ENCODE results near the gene MUC6.
A peak's percentile ranks its signal among the peaks of the same experiment; 100 is the strongest.

Gene MUC6, protein sequence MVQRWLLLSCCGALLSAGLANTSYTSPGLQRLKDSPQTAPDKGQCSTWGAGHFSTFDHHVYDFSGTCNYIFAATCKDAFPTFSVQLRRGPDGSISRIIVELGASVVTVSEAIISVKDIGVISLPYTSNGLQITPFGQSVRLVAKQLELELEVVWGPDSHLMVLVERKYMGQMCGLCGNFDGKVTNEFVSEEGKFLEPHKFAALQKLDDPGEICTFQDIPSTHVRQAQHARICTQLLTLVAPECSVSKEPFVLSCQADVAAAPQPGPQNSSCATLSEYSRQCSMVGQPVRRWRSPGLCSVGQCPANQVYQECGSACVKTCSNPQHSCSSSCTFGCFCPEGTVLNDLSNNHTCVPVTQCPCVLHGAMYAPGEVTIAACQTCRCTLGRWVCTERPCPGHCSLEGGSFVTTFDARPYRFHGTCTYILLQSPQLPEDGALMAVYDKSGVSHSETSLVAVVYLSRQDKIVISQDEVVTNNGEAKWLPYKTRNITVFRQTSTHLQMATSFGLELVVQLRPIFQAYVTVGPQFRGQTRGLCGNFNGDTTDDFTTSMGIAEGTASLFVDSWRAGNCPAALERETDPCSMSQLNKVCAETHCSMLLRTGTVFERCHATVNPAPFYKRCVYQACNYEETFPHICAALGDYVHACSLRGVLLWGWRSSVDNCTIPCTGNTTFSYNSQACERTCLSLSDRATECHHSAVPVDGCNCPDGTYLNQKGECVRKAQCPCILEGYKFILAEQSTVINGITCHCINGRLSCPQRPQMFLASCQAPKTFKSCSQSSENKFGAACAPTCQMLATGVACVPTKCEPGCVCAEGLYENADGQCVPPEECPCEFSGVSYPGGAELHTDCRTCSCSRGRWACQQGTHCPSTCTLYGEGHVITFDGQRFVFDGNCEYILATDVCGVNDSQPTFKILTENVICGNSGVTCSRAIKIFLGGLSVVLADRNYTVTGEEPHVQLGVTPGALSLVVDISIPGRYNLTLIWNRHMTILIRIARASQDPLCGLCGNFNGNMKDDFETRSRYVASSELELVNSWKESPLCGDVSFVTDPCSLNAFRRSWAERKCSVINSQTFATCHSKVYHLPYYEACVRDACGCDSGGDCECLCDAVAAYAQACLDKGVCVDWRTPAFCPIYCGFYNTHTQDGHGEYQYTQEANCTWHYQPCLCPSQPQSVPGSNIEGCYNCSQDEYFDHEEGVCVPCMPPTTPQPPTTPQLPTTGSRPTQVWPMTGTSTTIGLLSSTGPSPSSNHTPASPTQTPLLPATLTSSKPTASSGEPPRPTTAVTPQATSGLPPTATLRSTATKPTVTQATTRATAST (N-terminal part only)

DNA sequence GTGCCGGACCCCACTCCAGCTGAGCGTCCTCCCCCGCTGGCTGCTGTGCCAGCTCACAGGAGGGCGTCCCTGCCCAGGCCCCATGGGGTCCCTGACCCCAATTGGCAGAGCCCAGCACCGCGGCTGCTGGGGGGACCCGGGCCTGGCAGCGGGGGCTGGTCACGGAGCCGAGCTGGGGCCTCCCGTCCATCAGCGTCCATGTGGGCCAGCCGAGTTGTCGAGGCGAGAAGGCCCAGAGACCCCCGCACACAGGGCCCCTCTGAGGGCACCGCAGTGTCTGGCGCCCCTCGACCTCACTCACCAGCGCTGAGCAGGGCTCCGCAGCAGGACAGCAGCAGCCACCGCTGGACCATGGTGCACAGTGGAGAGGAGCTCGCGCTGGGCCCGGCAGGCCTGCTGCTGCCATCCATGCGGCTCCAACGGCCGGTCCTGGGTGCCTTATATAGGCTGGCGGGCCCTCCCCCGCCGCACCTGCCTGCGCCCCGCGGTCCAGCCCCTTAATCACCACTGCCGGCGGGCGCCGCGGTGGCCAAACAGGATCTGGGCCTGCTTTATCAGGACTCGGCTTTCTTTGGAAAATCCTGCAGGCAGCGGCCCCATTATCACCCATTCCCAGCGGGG, at the start of gene MUC6:
Gene MUC6 (minus strand): TSS at position 416 of the 621 bp plus-strand sequence. CDS start 63 bp downstream, at position 353.
- no peak for DNase-seq

DNA sequence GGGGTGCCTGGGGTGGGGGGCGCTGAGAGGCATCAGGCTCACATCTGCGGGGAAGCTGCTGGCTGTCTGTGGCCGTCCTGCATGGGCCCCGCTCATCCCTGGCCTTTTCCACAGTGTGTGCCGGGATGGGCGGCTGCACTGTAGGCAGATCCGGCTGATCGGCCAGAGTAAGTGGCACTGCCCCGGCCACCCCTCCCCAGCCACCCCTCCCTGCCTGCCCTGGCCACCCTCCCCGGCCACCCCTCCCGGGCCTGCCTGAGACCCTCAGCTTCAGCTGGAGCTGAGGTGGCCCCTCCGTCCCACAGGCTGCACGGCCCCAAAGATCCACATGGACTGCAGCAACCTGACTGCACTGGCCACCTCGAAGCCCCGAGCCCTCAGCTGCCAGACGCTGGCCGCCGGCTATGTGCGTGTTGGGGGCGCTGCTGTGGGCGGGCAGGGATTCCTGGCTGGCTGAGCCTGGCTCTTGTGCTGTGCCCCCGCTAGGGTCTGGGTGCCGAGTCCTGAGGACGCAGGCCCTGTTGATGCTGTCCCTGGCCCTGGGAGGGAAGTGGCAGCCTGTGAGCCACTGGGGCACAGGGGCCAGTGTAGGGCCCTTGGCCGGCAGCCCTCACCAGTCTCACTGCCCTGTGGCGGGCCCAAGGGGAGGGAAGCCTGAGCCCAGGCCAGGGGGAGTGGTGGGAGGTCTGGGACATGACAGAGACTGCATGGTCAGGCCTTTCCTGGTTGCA, 49.1 kb upstream of the MUC6 start:
- no peak for DNase-seq

DNA sequence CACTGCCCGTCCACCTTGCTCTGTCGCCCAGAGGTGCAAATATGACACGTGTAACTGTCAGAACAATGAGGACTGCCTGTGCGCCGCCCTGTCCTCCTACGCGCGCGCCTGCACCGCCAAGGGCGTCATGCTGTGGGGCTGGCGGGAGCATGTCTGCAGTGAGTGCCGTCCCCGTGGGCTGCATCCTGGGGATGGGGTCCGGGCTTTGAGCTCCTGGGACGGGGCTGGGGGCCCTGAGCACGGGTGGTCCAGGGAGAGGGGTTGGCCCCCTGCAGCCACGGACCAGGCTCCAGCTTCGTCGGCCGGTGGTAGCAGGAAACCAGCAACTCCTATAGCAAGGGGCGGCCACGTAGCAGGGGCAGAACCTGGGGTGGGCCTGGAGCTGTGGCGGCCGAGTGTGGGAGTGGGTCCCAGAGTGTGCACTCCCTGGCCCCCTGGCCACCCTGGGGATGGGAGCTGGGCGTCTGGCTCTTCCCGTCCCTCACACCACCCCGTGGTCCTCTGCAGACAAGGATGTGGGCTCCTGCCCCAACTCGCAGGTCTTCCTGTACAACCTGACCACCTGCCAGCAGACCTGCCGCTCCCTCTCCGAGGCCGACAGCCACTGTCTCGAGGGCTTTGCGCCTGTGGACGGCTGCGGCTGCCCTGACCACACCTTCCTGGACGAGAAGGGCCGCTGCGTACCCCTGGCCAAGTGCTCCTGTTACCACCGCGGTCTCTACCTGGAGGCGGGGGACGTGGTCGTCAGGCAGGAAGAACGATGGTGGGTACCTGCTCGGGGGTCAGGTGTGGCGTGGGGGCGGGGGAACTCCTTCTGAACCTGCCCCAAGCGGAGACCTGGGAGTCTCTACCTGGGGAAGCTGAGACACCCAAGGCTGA, 48.3 kb upstream of the MUC6 start:
- peak; percentile 16 for DNase-seq

DNA sequence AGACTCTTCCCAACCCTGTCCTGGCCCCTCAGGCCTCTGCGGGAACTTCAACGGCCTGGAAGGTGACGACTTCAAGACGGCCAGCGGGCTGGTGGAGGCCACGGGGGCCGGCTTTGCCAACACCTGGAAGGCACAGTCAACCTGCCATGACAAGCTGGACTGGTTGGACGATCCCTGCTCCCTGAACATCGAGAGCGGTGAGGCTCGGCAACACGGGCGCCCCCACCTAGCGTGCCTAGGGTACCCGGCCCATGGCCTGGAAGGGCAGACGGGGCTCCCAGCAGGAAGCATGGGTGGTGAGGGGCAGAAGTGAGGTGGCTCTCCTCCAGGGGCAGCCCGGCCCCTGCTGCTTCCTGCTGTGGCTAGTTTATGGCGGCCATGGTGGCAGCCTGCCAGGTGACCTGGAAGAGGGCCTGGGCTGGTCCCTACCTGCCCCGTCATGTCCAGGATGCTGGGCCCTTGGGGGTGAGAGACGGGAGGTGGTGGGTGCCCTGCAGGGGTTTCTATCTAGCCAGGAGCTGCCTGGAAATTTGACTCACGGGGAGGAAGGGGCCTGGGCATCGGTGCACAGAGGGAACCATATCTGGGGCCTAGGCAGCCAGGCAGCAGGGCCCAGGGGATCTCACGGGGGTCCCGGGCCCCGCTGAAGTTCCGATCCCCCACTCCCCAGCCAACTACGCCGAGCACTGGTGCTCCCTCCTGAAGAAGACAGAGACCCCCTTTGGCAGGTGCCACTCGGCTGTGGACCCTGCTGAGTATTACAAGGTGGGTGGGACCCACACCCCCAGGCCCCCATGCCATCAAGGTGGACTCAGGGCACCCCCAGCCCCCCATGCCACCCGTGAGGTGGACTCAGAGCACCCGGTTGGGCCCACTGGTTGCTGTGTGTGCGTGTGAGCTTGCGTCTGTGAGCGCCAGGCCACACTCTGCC, 47.4 kb upstream of the MUC6 start:
- peak; percentile 29 for DNase-seq

DNA sequence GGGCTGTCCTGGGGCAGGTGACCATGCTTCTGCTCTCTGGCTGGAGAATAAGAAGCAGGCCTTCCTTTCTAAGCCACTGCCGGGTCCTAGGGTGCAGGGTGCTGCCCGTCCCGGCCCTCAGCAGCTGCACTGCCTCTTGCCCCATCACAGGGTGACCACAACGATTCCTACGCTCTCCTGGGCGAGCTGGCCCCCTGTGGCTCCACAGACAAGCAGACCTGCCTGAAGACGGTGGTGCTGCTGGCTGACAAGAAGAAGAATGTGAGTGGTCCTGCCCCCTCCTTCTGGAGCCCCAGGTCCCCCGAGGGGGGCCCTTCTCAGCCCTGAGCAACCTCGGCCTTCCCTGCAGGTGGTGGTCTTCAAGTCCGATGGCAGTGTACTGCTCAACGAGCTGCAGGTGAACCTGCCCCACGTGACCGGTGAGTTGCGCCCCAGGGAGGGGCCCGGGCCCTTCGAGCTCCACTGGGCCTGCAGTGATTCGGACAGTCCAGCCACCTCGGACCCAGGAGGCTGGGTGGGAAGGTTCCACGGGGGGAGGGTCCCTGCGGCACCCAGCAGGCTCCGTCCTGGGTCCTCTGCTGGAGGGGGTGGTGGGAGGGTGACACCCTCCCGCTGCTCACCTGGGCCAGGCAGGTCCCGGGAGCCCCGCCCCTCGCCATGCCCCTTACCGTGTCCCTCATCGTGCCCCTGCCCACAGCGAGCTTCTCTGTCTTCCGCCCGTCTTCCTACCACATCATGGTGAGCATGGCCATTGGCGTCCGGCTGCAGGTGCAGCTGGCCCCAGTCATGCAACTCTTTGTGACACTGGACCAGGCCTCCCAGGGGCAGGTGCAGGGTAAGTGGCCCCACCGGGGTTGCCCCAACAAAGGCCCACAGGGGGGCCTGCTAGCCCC, 46.5 kb upstream of the MUC6 start:
- DNase-seq: peak; percentile 29

DNA sequence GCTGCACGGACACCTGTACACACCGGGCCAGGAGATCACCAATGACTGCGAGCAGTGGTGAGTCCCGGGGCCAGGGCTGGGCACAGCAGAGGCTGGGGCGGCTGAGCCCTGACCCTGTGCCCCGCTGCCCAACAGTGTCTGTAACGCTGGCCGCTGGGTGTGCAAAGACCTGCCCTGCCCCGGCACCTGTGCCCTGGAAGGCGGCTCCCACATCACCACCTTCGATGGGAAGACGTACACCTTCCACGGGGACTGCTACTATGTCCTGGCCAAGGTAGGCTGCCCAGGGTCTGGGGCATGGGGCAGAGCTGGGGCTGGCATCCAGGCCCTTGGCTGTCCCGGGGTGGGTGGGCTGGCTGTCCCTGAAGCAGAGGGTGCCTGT, 45.8 kb upstream of the MUC6 start:
- DNase-seq: no peak

DNA sequence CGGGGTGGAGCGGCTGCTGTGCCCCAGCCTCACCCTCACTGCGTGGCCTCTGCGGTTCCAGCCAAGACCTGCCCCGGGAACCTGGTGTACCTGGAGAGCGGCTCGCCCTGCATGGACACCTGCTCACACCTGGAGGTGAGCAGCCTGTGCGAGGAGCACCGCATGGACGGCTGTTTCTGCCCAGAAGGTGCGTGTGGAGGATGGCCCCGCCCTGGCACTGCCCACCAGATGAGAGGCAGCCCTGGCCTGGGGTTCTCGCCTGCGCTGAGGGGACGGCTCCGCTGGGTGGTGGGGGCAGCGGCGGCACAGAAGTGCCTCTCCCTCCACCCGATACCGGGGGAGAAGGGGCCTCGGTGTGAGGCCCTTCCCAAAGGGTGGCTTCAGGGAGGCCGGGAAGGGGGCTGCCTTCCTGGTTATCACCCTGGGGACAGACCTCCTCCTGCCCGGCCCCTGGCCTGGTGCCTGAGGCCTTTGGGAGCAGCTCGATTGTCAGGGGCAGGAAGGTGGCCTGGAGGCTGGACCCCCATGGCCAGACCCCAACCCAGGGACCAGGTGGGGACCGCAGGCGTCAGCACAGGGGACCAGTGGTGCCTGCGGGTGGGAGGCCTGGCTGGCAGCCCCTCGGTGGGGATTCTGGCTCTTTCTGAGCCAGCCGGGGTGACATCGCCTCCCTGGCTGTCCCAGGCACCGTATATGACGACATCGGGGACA, 45.2 kb upstream of the MUC6 start:
- no peak for DNase-seq

DNA sequence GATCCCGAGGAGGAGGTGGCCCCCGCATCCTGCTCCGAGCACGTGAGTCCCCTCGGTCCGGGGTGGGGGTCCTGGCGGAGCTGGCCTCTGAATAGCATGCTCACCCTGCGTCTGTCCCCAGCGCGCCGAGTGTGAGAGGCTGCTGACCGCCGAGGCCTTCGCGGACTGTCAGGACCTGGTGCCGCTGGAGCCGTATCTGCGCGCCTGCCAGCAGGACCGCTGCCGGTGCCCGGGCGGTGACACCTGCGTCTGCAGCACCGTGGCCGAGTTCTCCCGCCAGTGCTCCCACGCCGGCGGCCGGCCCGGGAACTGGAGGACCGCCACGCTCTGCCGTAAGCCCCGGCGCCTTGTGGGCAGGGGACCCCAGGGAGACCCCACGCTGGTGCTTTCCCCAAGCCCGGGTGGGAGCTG, 41.7 kb upstream of the MUC6 start:
- no peak for DNase-seq

DNA sequence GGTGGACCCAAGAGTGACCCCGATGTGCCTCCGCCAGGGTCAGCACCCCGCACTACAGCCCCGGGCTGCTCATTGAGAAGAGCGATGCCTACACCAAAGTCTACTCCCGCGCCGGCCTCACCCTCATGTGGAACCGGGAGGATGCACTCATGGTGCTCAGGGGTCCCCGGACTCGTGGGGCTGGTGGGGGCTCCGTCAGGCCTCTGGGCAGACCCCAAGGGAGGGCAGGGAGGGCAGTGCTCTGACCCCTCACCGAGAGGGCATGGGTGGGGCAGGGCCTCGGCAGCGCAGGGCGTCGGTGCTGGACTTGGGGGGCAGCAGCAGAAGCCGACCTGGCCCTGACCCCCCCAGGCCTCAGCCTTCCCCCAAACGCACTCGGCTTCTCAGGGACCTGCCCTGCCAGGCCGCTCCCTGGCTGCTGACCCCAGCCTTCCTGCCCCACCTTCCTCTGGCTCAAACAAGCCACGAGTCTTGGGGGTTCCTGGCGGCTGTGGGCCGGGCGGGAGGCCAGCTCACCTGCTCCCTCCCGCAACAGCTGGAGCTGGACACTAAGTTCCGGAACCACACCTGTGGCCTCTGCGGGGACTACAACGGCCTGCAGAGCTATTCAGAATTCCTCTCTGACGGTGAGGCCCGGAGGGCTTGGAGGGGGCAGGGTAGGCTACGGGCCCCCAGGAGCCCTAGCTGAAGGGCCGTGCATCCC, 41.0 kb upstream of the MUC6 start:
- DNase-seq: no peak

DNA sequence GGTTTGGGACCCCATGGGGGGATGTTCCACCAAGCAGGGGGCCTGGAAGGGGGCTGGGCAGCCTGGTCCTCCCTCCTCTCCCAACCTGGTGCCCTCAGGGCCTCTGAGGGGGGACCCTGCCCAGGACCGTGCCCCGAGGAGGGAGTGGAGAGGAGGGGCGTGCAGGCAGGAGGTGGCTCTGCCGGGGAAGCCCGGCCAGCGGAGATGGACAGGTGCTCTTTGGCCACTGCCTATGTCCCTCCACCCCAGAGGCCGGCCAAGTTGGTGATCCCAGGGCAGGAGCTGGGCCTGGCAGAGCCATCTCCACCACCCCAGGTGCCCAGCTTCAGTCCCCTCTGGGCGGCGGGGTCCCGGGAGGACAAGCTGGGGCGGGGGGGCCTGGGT, 40.5 kb upstream of the MUC6 start:
- no peak for DNase-seq

DNA sequence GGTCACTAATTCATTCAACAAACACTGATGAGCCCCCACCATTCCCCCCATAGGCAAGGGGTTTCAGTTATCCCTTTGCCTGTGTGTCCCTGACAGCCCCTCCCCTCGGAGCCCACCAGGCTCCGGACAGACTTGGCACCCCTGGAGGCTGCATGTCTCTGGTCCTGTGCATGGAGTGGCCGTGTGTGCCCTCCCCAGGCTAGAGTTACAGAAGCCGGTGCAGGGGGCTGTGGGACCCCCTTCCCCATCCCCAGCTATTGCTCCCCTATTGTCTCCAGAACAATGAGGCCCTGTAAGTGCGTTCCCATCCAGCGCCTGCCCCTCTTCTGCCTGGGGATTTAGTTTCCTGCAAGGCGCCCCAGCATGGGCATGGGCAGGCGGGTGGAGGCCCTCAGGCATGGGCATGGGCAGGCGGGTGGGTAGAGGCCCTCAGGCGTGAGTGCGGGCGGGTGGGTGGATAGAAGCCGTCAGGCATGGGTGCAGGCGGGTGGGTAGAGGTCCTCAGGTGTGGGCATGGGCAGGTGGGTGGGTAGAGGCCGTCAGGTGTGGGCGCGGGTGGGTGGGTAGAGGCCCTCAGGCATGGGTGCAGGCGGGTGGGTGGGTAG, 39.6 kb upstream of the MUC6 start:
- no peak for DNase-seq

DNA sequence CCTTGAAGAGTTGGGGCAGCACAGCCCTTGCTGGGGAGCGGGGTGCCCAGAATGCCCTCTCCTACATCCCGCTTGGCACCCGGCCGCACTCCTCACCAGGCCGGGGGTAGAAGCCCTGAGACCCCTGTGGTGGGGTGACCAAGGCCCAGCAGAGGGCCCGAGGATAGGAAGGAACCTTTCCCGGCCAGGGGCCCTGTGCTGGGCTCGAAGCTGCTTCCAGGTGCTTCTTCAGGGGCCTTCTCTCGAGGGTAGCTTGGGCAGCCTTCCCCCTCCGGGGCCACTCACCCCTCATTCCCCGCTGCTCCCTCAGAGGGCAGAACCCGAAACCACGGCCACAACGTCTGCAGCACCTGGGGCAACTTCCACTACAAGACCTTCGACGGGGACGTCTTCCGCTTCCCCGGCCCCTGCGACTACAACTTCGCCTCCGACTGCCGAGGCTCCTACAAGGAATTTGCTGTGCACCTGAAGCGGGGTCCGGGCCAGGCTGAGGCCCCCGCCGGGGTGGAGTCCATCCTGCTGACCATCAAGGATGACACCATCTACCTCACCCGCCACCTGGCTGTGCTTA, 38.9 kb upstream of the MUC6 start:
- no peak for DNase-seq

DNA sequence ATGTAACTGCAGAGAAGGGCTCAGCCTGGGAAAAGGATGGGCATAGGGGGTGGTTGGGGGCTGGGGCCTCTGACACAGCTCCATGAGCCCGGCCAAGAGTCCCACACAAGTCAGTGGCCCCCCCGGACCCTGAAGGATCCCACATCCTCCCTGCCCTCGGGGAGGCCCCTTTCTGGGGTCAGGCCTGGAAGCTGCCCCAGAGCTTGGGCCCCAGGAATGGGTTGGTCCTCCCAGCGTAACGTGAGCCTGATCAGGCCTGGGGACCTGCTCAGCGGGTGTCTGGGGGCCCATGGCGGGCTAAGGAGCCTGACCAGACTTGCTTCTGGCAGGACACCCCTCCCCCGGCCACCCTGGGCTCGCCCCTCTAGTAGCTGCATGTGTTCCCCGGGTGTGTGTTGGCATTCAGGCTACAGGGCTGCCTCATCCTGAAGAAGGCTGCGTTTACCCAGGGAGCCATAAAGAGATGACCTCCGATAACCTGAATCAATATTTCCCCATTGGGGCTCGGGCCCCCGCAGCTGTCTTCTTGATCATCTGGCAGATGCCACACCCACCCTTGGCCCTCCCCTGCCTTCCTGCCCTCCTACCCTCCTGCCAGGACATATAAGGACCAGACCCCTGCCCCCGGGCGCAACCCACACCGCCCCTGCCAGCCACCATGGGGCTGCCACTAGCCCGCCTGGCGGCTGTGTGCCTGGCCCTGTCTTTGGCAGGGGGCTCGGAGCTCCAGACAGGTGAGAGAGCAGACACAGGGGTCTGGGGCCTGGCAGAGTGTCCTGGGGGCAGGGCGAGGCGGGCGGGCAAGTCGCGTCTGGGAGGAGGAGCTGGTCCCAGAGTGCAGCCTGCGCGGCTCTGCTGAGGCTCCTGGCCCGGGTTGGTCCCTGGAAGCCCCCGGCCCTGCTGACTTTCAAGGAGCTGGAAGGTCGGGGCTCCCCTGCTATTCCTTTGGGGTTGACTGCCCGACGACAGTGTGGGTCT, 38.0 kb upstream of the MUC6 start, which contains the start of gene MUC2:
Gene MUC2 (plus strand): TSS at position 631 of the 978 bp plus-strand sequence.
- peak; percentile 30 for DNase-seq

DNA sequence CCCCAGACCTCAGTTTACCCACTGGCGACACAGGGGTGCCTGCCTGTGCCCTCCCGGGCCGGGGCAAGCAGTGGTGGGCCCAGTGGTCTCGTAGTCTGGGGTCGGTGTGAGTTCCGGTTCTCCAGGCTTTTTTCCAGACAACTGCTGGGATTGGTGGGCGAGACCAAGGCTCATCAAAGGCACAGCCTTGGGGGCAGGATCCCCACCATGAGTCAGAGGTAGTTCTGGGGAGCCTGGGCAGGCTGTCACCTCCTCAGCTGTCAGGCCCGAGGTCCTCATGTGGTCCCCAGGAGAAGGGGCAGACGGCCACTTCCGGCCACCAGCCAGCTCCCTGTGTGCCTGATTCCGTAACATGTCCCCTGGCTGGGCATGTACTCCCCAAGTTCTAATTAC, 37.3 kb upstream of the MUC6 start:
- DNase-seq: peak; percentile 20

DNA sequence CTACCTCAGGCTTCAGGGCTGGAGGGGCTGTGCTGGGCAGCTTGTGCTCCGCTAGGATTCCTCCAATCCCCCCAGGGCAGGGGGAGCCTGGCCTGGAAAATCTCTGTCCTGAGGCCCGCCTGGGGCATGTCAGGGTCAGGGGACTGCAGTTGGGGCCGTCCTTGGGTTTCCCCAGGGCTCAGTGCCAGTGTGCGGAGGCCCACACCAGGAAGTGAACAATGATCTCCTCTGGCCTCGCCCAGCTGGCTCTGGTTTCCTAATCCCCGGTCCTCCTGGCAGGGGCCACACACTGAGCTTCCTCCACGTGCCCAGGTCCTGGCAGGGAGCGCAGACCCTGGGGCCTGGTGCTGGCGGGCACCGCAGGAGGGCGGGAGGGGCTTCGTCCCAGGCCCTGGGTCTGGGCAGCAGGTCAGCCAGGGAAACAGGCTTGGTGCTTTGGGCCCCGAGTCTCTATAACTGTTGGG, 36.8 kb upstream of the MUC6 start:
- peak; percentile 43 for DNase-seq

All from left hindlimb (tissue), 1 donor.